Upper lobe of right lung (tissue), 1 donor: Measurements from ENCODE around the gene KCND1. TPM values are rescaled to one million over a fixed set of nuclear protein-coding genes. Genes with fewer than 3 reads are reported as not detected.

ENCODE experiments used
- ATAC-seq: fragments of 200-7000 bp; cut with Tn5 transposase; one replicate; pipeline ENCODE4 v1.9.1; 2020; ENCODE audit warnings: mild to moderate bottlenecking, moderate library complexity
- DNase-seq: peaks from one replicate; pipeline ENCODE4 v3.0.0-alpha.2; 2020
- H3K27ac ChIP-seq: fragments of 200-600 bp; one replicate; pipeline ENCODE4 v1.8.0; 2022
- H3K27me3 ChIP-seq: fragments of 200-600 bp; one replicate; pipeline ENCODE4 v1.8.0; 2022; ENCODE audit warnings: mild to moderate bottlenecking
- H3K36me3 ChIP-seq: fragments of 200-600 bp; one replicate; pipeline ENCODE4 v1.8.0; 2022
- H3K4me1 ChIP-seq: fragments of 200-600 bp; one replicate; pipeline ENCODE4 v1.8.0; 2022
- H3K4me3 ChIP-seq: fragments of 200-600 bp; one replicate; pipeline ENCODE4 v1.8.0; 2022; ENCODE audit warnings: mild to moderate bottlenecking
- H3K9me3 ChIP-seq: fragments of 200-600 bp; one replicate; pipeline ENCODE4 v1.8.0; 2022
- CTCF ChIP-seq: fragments of 200-600 bp; IDR thresholded peaks from one replicate; pipeline ENCODE4 v1.8.0; 2022; ENCODE audit warnings: antibody characterized with exemption
- intact Hi-C: fragments of 100-400 bp; cut with DNase I; formaldehyde crosslinking; loops from one replicate; pipeline ENCODE4 v1.11.0; 2022
- total RNA-seq: library from RNA; stranded (reverse); fragmentation: NEBNext Ultra II Directional; extraction: Animal tissue kit (Norgen Biotek cat#: 25700); gene quantifications from one replicate; pipeline ENCODE4 v1.2.1, GENCODE V29; 2021
- donor health status: DM: no; HTN: yes; CAD: no; lungs with severe emphysema.

KCND1 gene
- total RNA-seq, 1 donor from 2014 or later: 1.2 TPM

- ATAC-seq: no peak
- H3K36me3 ChIP-seq: peaks cover 9% of the 10 kb centered on the region
Measured at GRCh38 chrX:48934581-48935300, 36.9 kb downstream of the KCND1 start.

GRCh38 chrX:48933757-48934156 is 37.9 kb downstream of the KCND1 start:
- Histone ChIP-seq H3K27ac (no peak overlapping the region), H3K4me3 (no peak overlapping the region), H3K36me3 (peaks cover 9% of the 10 kb centered on the region), H3K27me3 (no peaks in the 10 kb centered on the region), H3K9me3 (no peaks in the 10 kb centered on the region), H3K4me1 (peaks cover 4% of the 10 kb centered on the region)
- ATAC-seq: no peak
- intact Hi-C loops: no loop called here
- no peak for TF ChIP-seq CTCF
- no peak for DNase-seq

More at GRCh38 chrX:48934581-48935300, 36.9 kb downstream of the KCND1 start:
- no peak for DNase-seq
- Histone ChIP-seq H3K27me3 (no peaks in the 10 kb centered on the region), H3K9me3 (no peaks in the 10 kb centered on the region), H3K4me1 (peaks cover 4% of the 10 kb centered on the region), H3K4me3 (no peak overlapping the region), H3K27ac (no peak overlapping the region)
- intact Hi-C loops: no loop called here
- TF ChIP-seq CTCF: no peak

GRCh38 chrX:48927736-48928382 is 43.8 kb downstream of the KCND1 start:
- intact Hi-C loops: no loop called here
- no peaks in the 10 kb centered on the region for H3K4me1 ChIP-seq
- no peaks in the 10 kb centered on the region for H3K9me3 ChIP-seq
- H3K27me3 ChIP-seq: no peaks in the 10 kb centered on the region
- DNase-seq: no peak
- ATAC-seq: no peak
- no peak overlapping the region for H3K27ac ChIP-seq
- no peak for TF ChIP-seq CTCF
- H3K4me3 ChIP-seq: no peak overlapping the region
- peaks cover 15% of the 10 kb centered on the region for H3K36me3 ChIP-seq

GRCh38 chrX:48927123-48927522 is 44.5 kb downstream of the KCND1 start:
- no peak for ATAC-seq
- H3K36me3 ChIP-seq: peaks cover 21% of the 10 kb centered on the region
- TF ChIP-seq CTCF: no peak
- H3K27me3 ChIP-seq: no peaks in the 10 kb centered on the region
- no peak overlapping the region for H3K27ac ChIP-seq
- no peaks in the 10 kb centered on the region for H3K9me3 ChIP-seq
- intact Hi-C loops: no loop called here
- no peaks in the 10 kb centered on the region for H3K4me1 ChIP-seq
- H3K4me3 ChIP-seq: no peak overlapping the region
- no peak for DNase-seq

GRCh38 chrX:48924270-48924669 is 47.4 kb downstream of the KCND1 start:
- H3K9me3 ChIP-seq: no peaks in the 10 kb centered on the region
- DNase-seq: no peak
- ATAC-seq: no peak
- H3K27ac ChIP-seq: no peak overlapping the region
- TF ChIP-seq CTCF: no peak
- H3K27me3 ChIP-seq: no peaks in the 10 kb centered on the region
- peaks cover 21% of the 10 kb centered on the region for H3K36me3 ChIP-seq
- intact Hi-C loops: no loop called here
- H3K4me3 ChIP-seq: no peak overlapping the region
- peaks cover 6% of the 10 kb centered on the region for H3K4me1 ChIP-seq
